Measurements from ENCODE around the gene EARS2. TPM values are rescaled to one million over a fixed set of nuclear protein-coding genes. Genes with fewer than 3 reads are reported as not detected.

The EARS2 gene
- total RNA-seq, 1 donor, result 32.6 TPM

DNA sequence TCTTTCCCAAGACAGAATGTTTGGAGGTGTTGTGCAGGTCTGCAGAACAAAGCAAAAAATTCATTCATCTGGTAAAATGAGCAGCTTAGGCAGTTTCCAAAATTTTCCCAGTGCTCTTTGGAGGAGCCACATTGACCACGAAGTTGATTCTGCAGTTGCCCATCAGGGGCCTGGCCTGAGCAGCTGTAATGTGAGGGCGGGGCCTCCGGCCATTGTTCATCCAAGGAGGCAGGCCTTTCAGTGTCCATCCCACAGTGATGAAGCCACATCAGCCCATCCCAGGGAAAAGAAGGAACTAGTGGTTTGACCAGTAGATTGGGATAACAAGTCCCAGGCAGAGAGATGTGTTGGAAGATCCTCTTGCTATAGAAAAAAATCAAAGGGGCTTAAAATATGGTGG is 10.5 kb upstream of the EARS2 start:
- no peaks in the 10 kb centered on the region for H3K9me3 ChIP-seq (ENCODE audit: low read depth, low read length)
- no peak overlapping the region for H3K27ac ChIP-seq (ENCODE audit: low read depth, low read length)
- H4K20me1 ChIP-seq (ENCODE audit: insufficient read depth, low read length), result peaks cover 22% of the 10 kb centered on the region
- H3K79me2 ChIP-seq (ENCODE audit: insufficient read depth, low read length), result peaks cover 13% of the 10 kb centered on the region
- H3K4me3 ChIP-seq (ENCODE audit: insufficient read depth, low read length), result no peak overlapping the region
- TF ChIP-seq, protein P1, sequence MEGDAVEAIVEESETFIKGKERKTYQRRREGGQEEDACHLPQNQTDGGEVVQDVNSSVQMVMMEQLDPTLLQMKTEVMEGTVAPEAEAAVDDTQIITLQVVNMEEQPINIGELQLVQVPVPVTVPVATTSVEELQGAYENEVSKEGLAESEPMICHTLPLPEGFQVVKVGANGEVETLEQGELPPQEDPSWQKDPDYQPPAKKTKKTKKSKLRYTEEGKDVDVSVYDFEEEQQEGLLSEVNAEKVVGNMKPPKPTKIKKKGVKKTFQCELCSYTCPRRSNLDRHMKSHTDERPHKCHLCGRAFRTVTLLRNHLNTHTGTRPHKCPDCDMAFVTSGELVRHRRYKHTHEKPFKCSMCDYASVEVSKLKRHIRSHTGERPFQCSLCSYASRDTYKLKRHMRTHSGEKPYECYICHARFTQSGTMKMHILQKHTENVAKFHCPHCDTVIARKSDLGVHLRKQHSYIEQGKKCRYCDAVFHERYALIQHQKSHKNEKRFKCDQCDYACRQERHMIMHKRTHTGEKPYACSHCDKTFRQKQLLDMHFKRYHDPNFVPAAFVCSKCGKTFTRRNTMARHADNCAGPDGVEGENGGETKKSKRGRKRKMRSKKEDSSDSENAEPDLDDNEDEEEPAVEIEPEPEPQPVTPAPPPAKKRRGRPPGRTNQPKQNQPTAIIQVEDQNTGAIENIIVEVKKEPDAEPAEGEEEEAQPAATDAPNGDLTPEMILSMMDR (IDR thresholded peaks at IDR 0.05; ENCODE audit: extremely low read depth, low read depth, low read length), result no peak
- H3K27me3 ChIP-seq (ENCODE audit: insufficient read depth, low read length), result no peaks in the 10 kb centered on the region
- no peak overlapping the region for H3K4me2 ChIP-seq (ENCODE audit: insufficient read depth, low read length)
- DNase-seq (ENCODE audit: insufficient read length, low spot score, missing footprints), result no peak
- H3K36me3 ChIP-seq (ENCODE audit: insufficient read depth, low read length), result peaks cover 98% of the 10 kb centered on the region
- no peaks in the 10 kb centered on the region for H3K4me1 ChIP-seq (ENCODE audit: insufficient read depth, low read length)
- H2AFZ ChIP-seq (ENCODE audit: low read length), result no peak overlapping the region

DNA sequence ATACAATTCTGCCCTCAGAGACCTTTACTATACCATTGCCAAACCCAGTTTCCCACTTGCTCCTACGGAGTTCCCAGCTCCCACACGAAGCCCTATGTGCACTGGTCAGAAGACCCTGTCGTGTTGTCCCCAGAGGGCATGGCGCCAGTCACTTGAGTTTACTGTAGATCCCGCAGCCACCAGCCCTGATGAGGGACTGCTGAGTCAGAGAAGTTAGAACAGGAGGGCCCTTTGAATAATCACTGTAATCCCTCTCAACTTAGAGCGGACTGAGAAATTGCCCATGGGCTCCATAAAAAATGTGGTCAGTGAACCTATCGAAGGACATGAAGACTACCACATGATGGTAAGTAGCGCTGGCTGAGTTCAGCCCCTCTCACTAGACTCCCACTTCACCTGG is 9.6 kb upstream of the EARS2 start:
- Histone ChIP-seq H3K36me3 (ENCODE audit: insufficient read depth, low read length) (peaks cover 98% of the 10 kb centered on the region), H3K27ac (ENCODE audit: low read depth, low read length) (no peak overlapping the region), H4K20me1 (ENCODE audit: insufficient read depth, low read length) (peaks cover 23% of the 10 kb centered on the region), H3K79me2 (ENCODE audit: insufficient read depth, low read length) (peaks cover 18% of the 10 kb centered on the region), H3K9me3 (ENCODE audit: low read depth, low read length) (no peaks in the 10 kb centered on the region), H2AFZ (ENCODE audit: low read length) (no peak overlapping the region), H3K4me1 (ENCODE audit: insufficient read depth, low read length) (no peaks in the 10 kb centered on the region), H3K4me2 (ENCODE audit: insufficient read depth, low read length) (no peak overlapping the region), H3K27me3 (ENCODE audit: insufficient read depth, low read length) (no peaks in the 10 kb centered on the region), H3K4me3 (ENCODE audit: insufficient read depth, low read length) (no peak overlapping the region)
- no peak for DNase-seq (ENCODE audit: insufficient read length, low spot score, missing footprints)
- TF ChIP-seq, protein P1 (IDR thresholded peaks at IDR 0.05; ENCODE audit: extremely low read depth, low read depth, low read length), result no peak

DNA sequence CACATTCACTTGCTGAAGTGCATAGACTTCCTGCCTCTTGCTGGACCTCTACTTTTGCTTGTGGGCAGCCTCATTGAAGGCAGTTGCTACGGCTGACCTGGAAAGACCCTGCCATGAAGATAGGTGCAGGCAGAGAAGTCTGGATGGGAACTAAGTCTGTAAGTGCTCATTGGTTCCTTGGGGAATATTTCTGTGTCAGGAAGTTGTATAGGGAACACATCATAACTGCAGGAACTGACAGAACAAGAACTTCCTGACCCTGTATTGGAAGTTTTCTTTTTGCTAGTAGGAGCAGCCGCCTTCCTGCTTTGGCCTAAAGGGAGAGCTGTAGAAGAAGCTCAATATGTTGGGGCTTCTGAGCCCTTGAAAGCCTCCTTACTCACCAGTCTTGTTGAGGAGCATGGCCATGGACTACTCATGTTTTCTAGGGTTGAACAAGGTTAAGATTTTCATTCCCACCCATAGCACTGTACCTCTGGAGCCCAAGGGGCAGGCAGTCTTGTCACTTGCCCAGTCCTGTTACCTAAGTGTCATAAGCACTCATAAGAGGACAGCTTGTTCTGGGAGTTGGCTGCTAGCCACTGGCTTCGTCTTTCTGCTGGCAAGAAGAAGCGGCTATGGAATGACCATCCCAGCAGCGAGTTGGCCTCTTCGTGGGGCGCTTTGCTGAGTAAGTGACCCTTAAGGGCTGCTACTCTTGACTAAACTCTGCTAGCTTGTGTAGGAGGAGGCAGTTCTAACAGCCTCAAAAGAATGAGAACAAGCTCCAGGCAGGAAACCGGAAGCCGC is 7.6 kb upstream of the EARS2 start:
- H3K4me3 ChIP-seq (ENCODE audit: insufficient read depth, low read length), result no peak overlapping the region
- H4K20me1 ChIP-seq (ENCODE audit: insufficient read depth, low read length), result peaks cover 32% of the 10 kb centered on the region
- TF ChIP-seq, protein P1 (IDR thresholded peaks at IDR 0.05; ENCODE audit: extremely low read depth, low read depth, low read length), result no peak
- H3K36me3 ChIP-seq (ENCODE audit: insufficient read depth, low read length), result peaks cover 98% of the 10 kb centered on the region
- no peak overlapping the region for H2AFZ ChIP-seq (ENCODE audit: low read length)
- H3K27me3 ChIP-seq (ENCODE audit: insufficient read depth, low read length), result no peaks in the 10 kb centered on the region
- H3K4me2 ChIP-seq (ENCODE audit: insufficient read depth, low read length), result no peak overlapping the region
- no peak overlapping the region for H3K27ac ChIP-seq (ENCODE audit: low read depth, low read length)
- H3K79me2 ChIP-seq (ENCODE audit: insufficient read depth, low read length), result peaks cover 38% of the 10 kb centered on the region
- H3K4me1 ChIP-seq (ENCODE audit: insufficient read depth, low read length), result no peaks in the 10 kb centered on the region
- no peak for DNase-seq (ENCODE audit: insufficient read length, low spot score, missing footprints)
- H3K9me3 ChIP-seq (ENCODE audit: low read depth, low read length), result no peaks in the 10 kb centered on the region

DNA sequence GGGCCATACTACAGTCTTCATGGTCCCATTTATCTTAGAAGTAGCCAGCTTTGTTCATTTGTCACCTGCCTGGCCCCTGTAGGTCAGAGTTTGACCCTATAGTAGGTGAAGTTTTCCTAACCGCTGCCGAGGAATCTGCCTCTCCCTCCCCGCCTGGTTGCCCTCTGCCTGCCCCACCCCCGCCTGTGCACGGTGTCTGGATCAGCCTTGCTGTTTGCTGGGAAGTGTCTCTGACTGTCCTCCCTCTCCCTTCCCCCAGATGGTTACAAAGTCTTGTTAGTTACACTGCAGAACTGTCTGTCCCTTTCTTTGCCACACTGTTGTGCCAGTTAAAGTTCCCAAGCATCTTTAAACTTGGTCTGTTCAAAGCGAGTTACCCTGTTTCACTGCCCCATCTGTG is 6.0 kb upstream of the EARS2 start:
- H3K36me3 ChIP-seq (ENCODE audit: insufficient read depth, low read length), result peaks cover 91% of the 10 kb centered on the region
- no peaks in the 10 kb centered on the region for H3K27me3 ChIP-seq (ENCODE audit: insufficient read depth, low read length)
- no peak overlapping the region for H3K4me3 ChIP-seq (ENCODE audit: insufficient read depth, low read length)
- no peak overlapping the region for H3K27ac ChIP-seq (ENCODE audit: low read depth, low read length)
- no peaks in the 10 kb centered on the region for H3K9me3 ChIP-seq (ENCODE audit: low read depth, low read length)
- TF ChIP-seq, protein P1 (IDR thresholded peaks at IDR 0.05; ENCODE audit: extremely low read depth, low read depth, low read length), result no peak
- peaks cover 54% of the 10 kb centered on the region for H3K79me2 ChIP-seq (ENCODE audit: insufficient read depth, low read length)
- no peak for DNase-seq (ENCODE audit: insufficient read length, low spot score, missing footprints)
- peaks cover 13% of the 10 kb centered on the region for H3K4me1 ChIP-seq (ENCODE audit: insufficient read depth, low read length)
- peaks cover 37% of the 10 kb centered on the region for H4K20me1 ChIP-seq (ENCODE audit: insufficient read depth, low read length)
- no peak overlapping the region for H3K4me2 ChIP-seq (ENCODE audit: insufficient read depth, low read length)
- no peak overlapping the region for H2AFZ ChIP-seq (ENCODE audit: low read length)
